Caco-2 (cell line): ENCODE data around the gene RAPGEF5. TPM values are rescaled to one million over a fixed set of nuclear protein-coding genes. Genes with fewer than 3 reads are reported as not detected.

Experiments
- BruUV-seq: library from RNA; stranded (reverse); fragments of 400-500 nt; replicated peaks from 2 replicates; lab custom pipeline; 2021; lab: Mats Ljungman, UMichigan
- CTCF ChIA-PET: fragments of 300-600 bp; sonication (Branson Sonifier 250); formaldehyde crosslinking; loops from one replicate; lab custom pipeline; 2022; ENCODE audit warnings: antibody characterized with exemption; lab: Charles Lee
- POLR2A ChIA-PET: fragments of 300-600 bp; sonication (Branson Sonifier 250); formaldehyde crosslinking; loops from one replicate; lab custom pipeline; 2022; ENCODE audit warnings: antibody characterized with exemption; lab: Charles Lee
- DNase-seq, 2 experiments: peaks; one replicate each; pipeline versions ENCODE4 v3.0.0 to v3.0.0-alpha.2; 2020 to 2022
- H3K27me3 ChIP-seq: replicated peaks from 2 replicates; pipeline ENCODE4 v1.6.0; 2011; ENCODE audit warnings: low read length; ENCODE audit not compliant: control insufficient read depth, insufficient read depth
- H3K36me3 ChIP-seq: 2 replicates; pipeline ENCODE4 v1.5.1; 2011; ENCODE audit warnings: low read length; ENCODE audit not compliant: control insufficient read depth, insufficient read depth
- H3K4me1 ChIP-seq: fragments of 250-450 bp; sonication (Bioruptor Pico); 2 replicates; pipeline ENCODE4 v1.5.1; 2020; ENCODE audit warnings: mild to moderate bottlenecking
- H3K4me3 ChIP-seq: 2 replicates; pipeline ENCODE4 v1.5.1; 2011; ENCODE audit warnings: low read depth, mild to moderate bottlenecking, control low read depth, low read length
- H3K9me3 ChIP-seq: fragments of 250-450 bp; sonication (Bioruptor Pico); 2 replicates; pipeline ENCODE4 v1.5.1; 2020; ENCODE audit warnings: mild to moderate bottlenecking, moderate library complexity
- H3K27ac Mint-ChIP-seq: one replicate; pipeline ENCODE4 v1.8.0; 2022; ENCODE audit warnings: mixed read lengths; ENCODE audit not compliant: unreplicated experiment
- H3K27me3 Mint-ChIP-seq: one replicate; pipeline ENCODE4 v1.8.0; 2022; ENCODE audit warnings: mixed read lengths; ENCODE audit not compliant: insufficient read depth, unreplicated experiment
- H3K36me3 Mint-ChIP-seq: one replicate; pipeline ENCODE4 v1.8.0; 2022; ENCODE audit warnings: mild to moderate bottlenecking, mixed read lengths; ENCODE audit not compliant: insufficient read depth, unreplicated experiment
- H3K4me1 Mint-ChIP-seq: one replicate; pipeline ENCODE4 v1.8.0; 2022; ENCODE audit warnings: low read depth, mixed read lengths; ENCODE audit not compliant: unreplicated experiment
- H3K4me3 Mint-ChIP-seq: one replicate; pipeline ENCODE4 v1.8.0; 2022; ENCODE audit warnings: mild to moderate bottlenecking, moderate library complexity, mixed read lengths; ENCODE audit not compliant: unreplicated experiment
- H3K9me3 Mint-ChIP-seq: one replicate; pipeline ENCODE4 v1.8.0; 2022; ENCODE audit warnings: mixed read lengths; ENCODE audit not compliant: unreplicated experiment
- intact Hi-C: fragments of 100-400 bp; cut with micrococcal nuclease; formaldehyde crosslinking; loops from one replicate; pipeline ENCODE4 v1.10.0; 2022; ENCODE audit not compliant: unreplicated experiment
- total RNA-seq: library from RNA; stranded (reverse); gene quantifications from 2 replicates; pipeline ENCODE4 v1.2.3, GENCODE V29; 2022
- TF ChIP-seq, protein P1 (sequence below), 2 experiments: fragments of 200-600 bp in 1 of 2; IDR thresholded peaks; 1 replicate in 1 of 2; 2 replicates in 1 of 2; pipeline versions ENCODE4 v1.5.1 to v1.8.0; 2011 to 2022; ENCODE audit warnings: antibody characterized with exemption in 1 of 2, control low read depth in 1 of 2, inconsistent platforms in 1 of 2, low read depth in 1 of 2, low read length in 1 of 2, mild to moderate bottlenecking in 1 of 2, moderate library complexity in 1 of 2; ENCODE audit not compliant: insufficient read depth in 1 of 2, severe bottlenecking in 1 of 2, unreplicated experiment in 1 of 2

Gene RAPGEF5
- total RNA-seq, 1 experiment from 2014 or later, result 16.9 TPM

DNA sequence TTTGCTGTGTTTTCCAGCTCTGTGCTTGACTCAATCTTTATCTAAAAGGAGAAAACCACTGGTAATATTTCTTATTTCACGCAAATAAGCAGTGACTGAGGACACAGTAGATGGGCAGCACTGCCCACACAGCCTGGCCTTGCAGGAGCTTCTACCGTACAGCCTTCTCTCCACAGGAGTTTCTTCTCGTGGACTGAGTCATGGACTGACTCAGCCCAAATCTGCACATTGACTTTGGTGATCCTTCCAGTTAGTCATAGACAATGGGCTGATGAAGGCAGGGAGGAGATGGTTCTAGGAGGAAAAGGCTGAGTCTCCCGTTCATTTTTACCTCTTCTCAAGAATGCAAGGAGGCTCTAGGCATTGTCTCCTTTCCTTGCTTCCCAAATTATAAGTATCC, 200.7 kb downstream of the RAPGEF5 start:
- DNase-seq, result no peak
- intact Hi-C loops, result no loop called here
- Mint-ChIP-seq H3K27ac (no peak overlapping the region), H3K4me3 (no peak overlapping the region), H3K27me3 (no peaks in the 10 kb centered on the region), H3K9me3 (no peaks in the 10 kb centered on the region), H3K4me1 (no peaks in the 10 kb centered on the region), H3K36me3 (no peaks in the 10 kb centered on the region)
- POLR2A ChIA-PET, result no interaction called here
- H3K36me3 ChIP-seq, result no peaks in the 10 kb centered on the region; the same call in 1 of the 2 replicates
- H3K4me3 ChIP-seq, result no peak overlapping the region
- H3K27me3 ChIP-seq, result no peaks in the 10 kb centered on the region
- no peaks in the 10 kb centered on the region for H3K4me1 ChIP-seq
- TF ChIP-seq, protein P1, sequence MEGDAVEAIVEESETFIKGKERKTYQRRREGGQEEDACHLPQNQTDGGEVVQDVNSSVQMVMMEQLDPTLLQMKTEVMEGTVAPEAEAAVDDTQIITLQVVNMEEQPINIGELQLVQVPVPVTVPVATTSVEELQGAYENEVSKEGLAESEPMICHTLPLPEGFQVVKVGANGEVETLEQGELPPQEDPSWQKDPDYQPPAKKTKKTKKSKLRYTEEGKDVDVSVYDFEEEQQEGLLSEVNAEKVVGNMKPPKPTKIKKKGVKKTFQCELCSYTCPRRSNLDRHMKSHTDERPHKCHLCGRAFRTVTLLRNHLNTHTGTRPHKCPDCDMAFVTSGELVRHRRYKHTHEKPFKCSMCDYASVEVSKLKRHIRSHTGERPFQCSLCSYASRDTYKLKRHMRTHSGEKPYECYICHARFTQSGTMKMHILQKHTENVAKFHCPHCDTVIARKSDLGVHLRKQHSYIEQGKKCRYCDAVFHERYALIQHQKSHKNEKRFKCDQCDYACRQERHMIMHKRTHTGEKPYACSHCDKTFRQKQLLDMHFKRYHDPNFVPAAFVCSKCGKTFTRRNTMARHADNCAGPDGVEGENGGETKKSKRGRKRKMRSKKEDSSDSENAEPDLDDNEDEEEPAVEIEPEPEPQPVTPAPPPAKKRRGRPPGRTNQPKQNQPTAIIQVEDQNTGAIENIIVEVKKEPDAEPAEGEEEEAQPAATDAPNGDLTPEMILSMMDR (IDR thresholded peaks at IDR 0.05; ENCODE audit: insufficient read depth in 1 of 2, low read depth in 1 of 2, low read length in 1 of 2, severe bottlenecking in 1 of 2, unreplicated experiment in 1 of 2), result no peak
- CTCF ChIA-PET, result no interaction called here
- H3K9me3 ChIP-seq, result no peaks in the 10 kb centered on the region
- BruUV-seq, result no TSS peak

DNA sequence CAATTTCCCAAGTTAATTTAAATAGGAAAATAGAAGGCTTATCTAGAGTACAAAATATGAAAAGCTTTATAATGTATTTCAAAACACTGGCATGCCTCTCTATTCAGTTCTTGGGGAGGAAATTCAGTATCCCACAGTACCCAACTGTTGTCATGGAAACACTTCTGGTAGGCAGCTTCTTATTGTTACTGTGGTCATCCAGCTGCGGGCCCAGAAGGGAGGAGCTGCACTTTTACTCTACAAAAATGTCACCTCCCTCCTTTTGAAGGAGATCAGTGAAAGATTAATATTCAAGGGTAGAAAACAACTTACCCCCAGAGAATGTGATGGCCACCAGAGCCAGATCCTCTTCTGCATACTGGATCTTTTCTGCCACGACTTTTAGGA, 202.8 kb downstream of the RAPGEF5 start:
- no peaks in the 10 kb centered on the region for H3K27me3 Mint-ChIP-seq
- Histone ChIP-seq H3K9me3 (no peaks in the 10 kb centered on the region), H3K4me1 (no peaks in the 10 kb centered on the region), H3K36me3 (no peaks in the 10 kb centered on the region; the same call in 1 of the 2 replicates), H3K27me3 (no peaks in the 10 kb centered on the region), H3K4me3 (no peak overlapping the region)
- TF ChIP-seq, protein P1 (IDR thresholded peaks at IDR 0.05; ENCODE audit: insufficient read depth in 1 of 2, low read depth in 1 of 2, low read length in 1 of 2, severe bottlenecking in 1 of 2, unreplicated experiment in 1 of 2), result no peak
- CTCF ChIA-PET, result no interaction called here
- H3K9me3 Mint-ChIP-seq, result no peaks in the 10 kb centered on the region
- DNase-seq, result no peak
- intact Hi-C loops, result no loop called here
- no TSS peak for BruUV-seq
- H3K27ac Mint-ChIP-seq, result no peak overlapping the region
- POLR2A ChIA-PET, result no interaction called here
- H3K4me1 Mint-ChIP-seq, result no peaks in the 10 kb centered on the region
- H3K4me3 Mint-ChIP-seq, result no peak overlapping the region
- no peaks in the 10 kb centered on the region for H3K36me3 Mint-ChIP-seq

DNA sequence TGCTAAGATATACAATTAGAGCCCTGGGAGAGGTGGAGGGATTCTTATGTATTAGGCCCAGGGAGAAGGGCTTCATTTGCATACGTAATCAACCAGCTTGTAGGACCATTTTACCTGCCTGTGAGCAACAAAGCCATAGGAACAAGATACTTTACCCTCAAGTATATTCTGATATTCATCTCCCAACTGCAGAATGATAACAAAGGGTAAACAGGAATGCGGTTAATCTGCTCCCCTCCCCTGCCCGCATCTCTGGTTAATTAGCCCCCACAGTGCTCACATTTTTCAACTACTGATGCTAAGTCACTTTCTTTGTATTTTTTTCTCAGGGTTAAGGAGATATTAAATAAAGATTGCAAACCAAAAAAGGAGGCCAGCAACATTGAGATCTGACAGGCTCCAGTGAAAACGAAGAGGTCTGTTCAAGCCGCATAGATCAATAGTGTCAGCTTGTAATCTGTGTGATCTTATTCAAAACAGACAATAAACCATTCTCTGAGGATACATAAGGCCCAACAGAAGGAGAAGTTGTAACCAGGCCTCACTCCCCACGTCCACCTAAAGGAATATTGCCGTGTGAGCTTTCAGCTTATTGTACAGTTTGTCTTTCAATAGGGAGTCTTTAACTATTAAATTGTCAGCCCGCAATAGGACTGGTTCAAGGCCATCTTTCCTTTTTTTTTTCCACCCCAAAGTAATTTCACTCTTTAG, 203.4 kb downstream of the RAPGEF5 start:
- Mint-ChIP-seq H3K36me3 (no peaks in the 10 kb centered on the region), H3K4me1 (no peaks in the 10 kb centered on the region), H3K9me3 (no peaks in the 10 kb centered on the region), H3K4me3 (no peak overlapping the region), H3K27ac (no peak overlapping the region), H3K27me3 (no peaks in the 10 kb centered on the region)
- H3K27me3 ChIP-seq, result no peaks in the 10 kb centered on the region
- CTCF ChIA-PET, result no interaction called here
- H3K9me3 ChIP-seq, result no peaks in the 10 kb centered on the region
- TF ChIP-seq, protein P1 (IDR thresholded peaks at IDR 0.05; ENCODE audit: insufficient read depth in 1 of 2, low read depth in 1 of 2, low read length in 1 of 2, severe bottlenecking in 1 of 2, unreplicated experiment in 1 of 2), result no peak
- intact Hi-C loops, result no loop called here
- H3K4me1 ChIP-seq, result no peaks in the 10 kb centered on the region
- H3K4me3 ChIP-seq, result no peak overlapping the region
- H3K36me3 ChIP-seq, result no peaks in the 10 kb centered on the region; the same call in 1 of the 2 replicates
- no TSS peak for BruUV-seq
- no peak for DNase-seq
- POLR2A ChIA-PET, result no interaction called here
